Neural crest cell (in vitro differentiated cells): ENCODE measurements around the gene CRIP1. TPM values are rescaled to one million over a fixed set of nuclear protein-coding genes. Genes with fewer than 3 reads are reported as not detected.

Experiments
- DNase-seq: peaks from one replicate; pipeline ENCODE4 v3.0.0; 2021; ENCODE audit warnings: low read depth, mixed read lengths, low spot score
- H3K27ac Mint-ChIP-seq: one replicate; pipeline ENCODE4 v1.8.0; 2021; ENCODE audit warnings: mild to moderate bottlenecking, mixed read lengths; ENCODE audit not compliant: unreplicated experiment
- H3K27me3 Mint-ChIP-seq: 2 replicates; pipeline ENCODE4 v1.8.0; 2021; ENCODE audit warnings: low read depth, mild to moderate bottlenecking, mixed read lengths
- H3K36me3 Mint-ChIP-seq: 2 replicates; pipeline ENCODE4 v1.8.0; 2021; ENCODE audit warnings: low read depth, mild to moderate bottlenecking, mixed read lengths
- H3K4me1 Mint-ChIP-seq: 2 replicates; pipeline ENCODE4 v1.8.0; 2021; ENCODE audit warnings: mixed read lengths
- H3K4me3 Mint-ChIP-seq: one replicate; pipeline ENCODE4 v1.8.0; 2021; ENCODE audit warnings: mild to moderate bottlenecking, mixed read lengths
- H3K9me3 Mint-ChIP-seq: 2 replicates; pipeline ENCODE4 v1.8.0; 2021; ENCODE audit warnings: mixed read lengths
- CTCF ChIP-seq: fragments of 200-600 bp; sonication (generic); conservative IDR thresholded peaks from 2 replicates; pipeline ENCODE4 v1.5.0; 2021; ENCODE audit warnings: antibody characterized with exemption, mild to moderate bottlenecking
- total RNA-seq: library from RNA; stranded (reverse); gene quantifications from 2 replicates; pipeline ENCODE4 v1.2.1, GENCODE V29; 2021

Gene CRIP1
- total RNA-seq, 1 donor from 2014 or later, result 4.8 TPM

GRCh38 chr14:105508069-105508468 is 21.4 kb downstream of the CRIP1 start:
- Mint-ChIP-seq H3K36me3 (no peaks in the 10 kb centered on the region), H3K4me1 (peaks cover 8% of the 10 kb centered on the region), H3K27ac (no peak overlapping the region), H3K27me3 (peaks cover 46% of the 10 kb centered on the region), H3K4me3 (no peak overlapping the region), H3K9me3 (no peaks in the 10 kb centered on the region)
- no peak for TF ChIP-seq CTCF
- DNase-seq, result no peak

- Mint-ChIP-seq H3K9me3 (no peaks in the 10 kb centered on the region), H3K4me1 (peaks cover 4% of the 10 kb centered on the region), H3K36me3 (no peaks in the 10 kb centered on the region), H3K27ac (no peak overlapping the region), H3K27me3 (peaks cover 46% of the 10 kb centered on the region), H3K4me3 (no peak overlapping the region)
- TF ChIP-seq CTCF, result no peak
- DNase-seq, result no peak
Measured at GRCh38 chr14:105508601-105509000, 21.9 kb downstream of the CRIP1 start.

- Mint-ChIP-seq H3K4me3 (no peak overlapping the region), H3K27me3 (peaks cover 58% of the 10 kb centered on the region), H3K27ac (no peak overlapping the region), H3K9me3 (peaks cover 10% of the 10 kb centered on the region), H3K4me1 (no peaks in the 10 kb centered on the region), H3K36me3 (no peaks in the 10 kb centered on the region)
- DNase-seq, result no peak
- TF ChIP-seq CTCF, result no peak
Measured at GRCh38 chr14:105517096-105517495, 30.4 kb downstream of the CRIP1 start.

GRCh38 chr14:105519946-105520698 is 33.4 kb downstream of the CRIP1 start:
- no peak overlapping the region for H3K27ac Mint-ChIP-seq
- H3K36me3 Mint-ChIP-seq, result no peaks in the 10 kb centered on the region

GRCh38 chr14:105525326-105525725 is 38.6 kb downstream of the CRIP1 start:
- H3K4me3 Mint-ChIP-seq, result peak overlapping the region; percentile 80
- no peaks in the 10 kb centered on the region for H3K9me3 Mint-ChIP-seq
- no peaks in the 10 kb centered on the region for H3K36me3 Mint-ChIP-seq
- H3K27me3 Mint-ChIP-seq, result peaks cover 34% of the 10 kb centered on the region
- no peaks in the 10 kb centered on the region for H3K4me1 Mint-ChIP-seq
- TF ChIP-seq CTCF, result no peak
- no peak for DNase-seq
- no peak overlapping the region for H3K27ac Mint-ChIP-seq

More at GRCh38 chr14:105519946-105520698, 33.4 kb downstream of the CRIP1 start:
- no peak overlapping the region for H3K4me3 Mint-ChIP-seq
- H3K9me3 Mint-ChIP-seq, result peaks cover 7% of the 10 kb centered on the region
- H3K27me3 Mint-ChIP-seq, result peaks cover 63% of the 10 kb centered on the region
- no peaks in the 10 kb centered on the region for H3K4me1 Mint-ChIP-seq
- no peak for DNase-seq
- no peak for TF ChIP-seq CTCF
